NCI-H2081 (cell line): ENCODE results near the gene UBA1.

Experiments
- DNase-seq, 2 experiments: peaks; one replicate each; lab custom pipeline; 2025; lab: John Stamatoyannopoulos, UW

UBA1 gene

DNA sequence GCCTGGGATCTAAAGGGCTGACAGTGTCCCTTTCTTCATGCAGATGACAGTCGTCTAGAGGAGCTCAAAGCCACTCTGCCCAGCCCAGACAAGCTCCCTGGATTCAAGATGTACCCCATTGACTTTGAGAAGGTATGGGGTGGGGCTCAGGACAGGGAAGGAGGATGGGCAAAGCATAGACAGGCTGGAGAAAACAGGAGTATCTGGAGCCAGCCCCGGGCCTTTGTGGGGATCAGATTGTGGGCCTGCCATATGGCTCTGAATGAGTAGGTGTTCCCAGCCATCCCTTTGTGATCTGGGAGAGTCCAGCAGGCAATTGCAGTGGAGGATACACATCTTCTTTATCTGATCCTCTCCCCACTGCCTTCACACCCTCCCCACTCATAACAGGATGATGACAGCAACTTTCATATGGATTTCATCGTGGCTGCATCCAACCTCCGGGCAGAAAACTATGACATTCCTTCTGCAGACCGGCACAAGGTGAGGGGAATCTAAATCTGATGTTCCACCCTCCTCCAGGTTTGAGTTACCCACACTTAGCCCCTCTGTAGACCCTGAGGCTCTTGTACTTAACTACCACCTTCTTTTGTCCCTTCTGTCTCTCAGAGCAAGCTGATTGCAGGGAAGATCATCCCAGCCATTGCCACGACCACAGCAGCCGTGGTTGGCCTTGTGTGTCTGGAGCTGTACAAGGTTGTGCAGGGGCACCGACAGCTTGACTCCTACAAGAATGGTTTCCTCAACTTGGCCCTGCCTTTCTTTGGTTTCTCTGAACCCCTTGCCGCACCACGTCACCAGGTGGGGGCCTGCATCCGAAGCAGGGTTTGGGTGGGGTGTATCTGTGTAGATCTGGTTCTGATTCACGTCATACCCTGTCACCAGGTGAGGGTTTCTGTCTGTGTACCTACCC lies 19.0 kb downstream of the UBA1 start:
- no peak for DNase-seq

DNA sequence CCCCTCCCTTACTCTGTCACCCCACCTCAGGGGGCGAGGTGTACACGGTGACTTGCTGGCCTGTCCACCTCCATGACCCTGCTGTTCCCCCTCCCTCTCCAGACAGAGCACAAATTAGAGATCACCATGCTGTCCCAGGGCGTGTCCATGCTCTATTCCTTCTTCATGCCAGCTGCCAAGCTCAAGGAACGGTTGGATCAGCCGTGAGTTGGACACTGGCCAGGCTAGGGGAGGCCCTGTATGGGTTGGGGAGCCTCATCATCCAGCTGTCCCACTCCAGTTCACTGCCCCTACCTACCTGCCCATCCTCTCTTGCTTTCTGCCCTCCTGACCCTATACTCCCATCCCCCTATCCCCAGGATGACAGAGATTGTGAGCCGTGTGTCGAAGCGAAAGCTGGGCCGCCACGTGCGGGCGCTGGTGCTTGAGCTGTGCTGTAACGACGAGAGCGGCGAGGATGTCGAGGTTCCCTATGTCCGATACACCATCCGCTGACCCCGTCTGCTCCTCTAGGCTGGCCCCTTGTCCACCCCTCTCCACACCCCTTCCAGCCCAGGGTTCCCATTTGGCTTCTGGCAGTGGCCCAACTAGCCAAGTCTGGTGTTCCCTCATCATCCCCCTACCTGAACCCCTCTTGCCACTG lies 20.9 kb downstream of the UBA1 start:
- no peak for DNase-seq

DNA sequence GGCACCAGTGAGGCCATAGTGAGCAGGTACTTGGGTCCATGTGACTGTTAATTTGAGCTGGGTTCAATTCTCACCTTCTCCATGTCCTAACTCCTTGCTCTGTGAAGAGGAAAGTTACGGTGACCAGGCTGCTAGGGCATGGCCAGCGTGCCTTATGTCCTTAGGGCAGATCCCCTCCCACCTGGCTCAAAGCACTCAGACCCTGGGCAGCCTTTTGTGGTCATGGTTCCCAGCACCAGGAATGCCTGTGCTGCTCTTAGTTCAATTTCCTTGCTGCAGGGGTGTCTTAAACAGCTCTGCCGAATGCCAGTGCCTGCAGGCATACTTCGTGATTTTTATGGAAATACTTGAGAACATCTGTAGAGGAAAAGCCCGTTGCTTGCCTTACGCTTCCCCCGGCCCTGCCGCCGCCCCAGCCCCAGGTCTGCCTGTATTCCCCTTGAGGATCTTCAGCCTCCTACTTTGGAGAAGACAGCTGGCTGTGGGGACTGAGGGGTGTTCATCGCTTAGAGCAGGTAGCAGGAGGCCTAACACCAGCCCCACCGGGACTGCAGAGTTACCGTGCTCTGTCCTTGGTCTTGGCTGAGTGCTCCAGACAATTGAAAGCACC lies 21.8 kb downstream of the UBA1 start:
- no peak for DNase-seq

DNA sequence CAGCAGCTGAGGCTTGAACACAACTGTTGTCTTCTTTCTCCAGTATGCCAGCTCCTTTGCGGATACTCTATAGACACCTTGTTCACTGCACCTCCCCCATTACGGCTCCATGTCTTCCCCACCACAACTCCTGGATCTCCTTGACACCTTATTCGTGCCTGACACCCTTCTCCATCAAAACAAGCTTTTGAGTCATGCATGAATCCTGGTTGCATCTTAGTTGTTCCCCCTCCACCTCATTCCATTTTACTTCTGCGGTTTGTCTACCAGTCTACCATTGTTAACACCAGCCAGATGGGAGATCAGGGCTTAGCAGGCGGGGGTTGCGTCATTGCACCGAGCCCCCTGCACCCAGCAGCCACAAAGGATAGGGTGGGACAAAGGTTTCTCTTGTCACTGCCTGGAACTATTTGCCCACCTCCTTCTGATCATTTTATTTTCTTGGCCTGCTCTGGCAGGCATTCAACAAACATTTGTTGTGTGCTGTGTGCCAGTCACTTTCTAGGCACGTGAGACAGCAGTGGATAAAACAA lies 22.8 kb downstream of the UBA1 start:
- no peak for DNase-seq

DNA sequence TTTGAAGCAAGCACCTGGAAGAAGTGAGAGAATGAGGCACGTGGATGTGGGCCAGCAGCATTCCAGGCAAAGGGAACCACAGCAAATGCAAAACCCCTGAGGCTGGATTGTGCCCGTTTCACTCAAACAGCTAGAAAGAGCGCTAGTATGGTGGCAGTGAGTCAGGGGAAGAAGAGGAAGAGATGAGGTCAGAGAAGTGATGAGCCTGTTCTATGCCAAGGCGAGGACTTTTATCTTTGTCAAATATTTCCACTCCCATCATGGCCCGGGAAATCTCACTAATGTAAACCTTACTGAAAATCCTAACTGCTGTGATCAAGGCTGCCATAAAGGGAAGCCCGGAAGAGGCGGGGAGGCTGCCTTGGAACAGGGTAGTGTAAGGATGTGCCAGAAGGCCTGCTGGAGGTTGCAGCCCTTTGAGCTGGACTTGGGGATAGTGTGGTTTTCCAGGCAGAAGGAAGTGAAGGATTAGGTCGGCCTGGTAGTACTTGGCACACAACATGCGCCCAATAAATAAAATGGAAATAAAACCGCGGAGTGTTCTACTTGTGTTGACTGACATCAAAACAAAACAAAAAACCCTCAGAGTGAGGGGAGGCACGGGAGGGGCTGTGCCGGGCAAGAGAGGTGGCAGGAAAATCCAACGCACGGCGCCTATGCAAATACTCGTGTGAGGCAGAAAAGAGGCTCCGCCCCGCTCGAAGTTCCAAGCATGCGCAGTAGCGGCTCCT lies 23.7 kb downstream of the UBA1 start:
- peak; percentile 20 to 60 for DNase-seq

DNA sequence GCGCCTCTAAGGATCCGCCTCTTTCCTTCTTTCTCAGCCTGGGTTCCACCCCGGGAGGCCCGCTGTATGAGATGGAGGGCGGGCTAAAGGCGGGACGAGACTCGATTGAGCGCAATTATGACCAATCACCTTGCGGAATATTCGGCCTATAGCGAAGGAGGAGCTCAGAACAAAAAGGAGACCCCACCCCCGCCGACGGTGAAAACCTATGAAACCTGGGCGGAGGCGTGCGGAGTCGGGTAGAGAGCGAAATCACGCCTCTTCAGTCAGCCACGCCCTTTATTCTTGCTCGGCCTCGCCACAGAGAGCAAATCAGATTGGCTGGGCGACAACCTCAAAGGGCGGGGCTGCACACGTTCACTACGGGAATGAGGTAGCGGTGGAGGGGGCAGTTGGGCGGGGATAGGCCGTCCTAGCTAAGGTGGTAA lies 24.2 kb downstream of the UBA1 start:
- DNase-seq = peak; percentile 99

DNA sequence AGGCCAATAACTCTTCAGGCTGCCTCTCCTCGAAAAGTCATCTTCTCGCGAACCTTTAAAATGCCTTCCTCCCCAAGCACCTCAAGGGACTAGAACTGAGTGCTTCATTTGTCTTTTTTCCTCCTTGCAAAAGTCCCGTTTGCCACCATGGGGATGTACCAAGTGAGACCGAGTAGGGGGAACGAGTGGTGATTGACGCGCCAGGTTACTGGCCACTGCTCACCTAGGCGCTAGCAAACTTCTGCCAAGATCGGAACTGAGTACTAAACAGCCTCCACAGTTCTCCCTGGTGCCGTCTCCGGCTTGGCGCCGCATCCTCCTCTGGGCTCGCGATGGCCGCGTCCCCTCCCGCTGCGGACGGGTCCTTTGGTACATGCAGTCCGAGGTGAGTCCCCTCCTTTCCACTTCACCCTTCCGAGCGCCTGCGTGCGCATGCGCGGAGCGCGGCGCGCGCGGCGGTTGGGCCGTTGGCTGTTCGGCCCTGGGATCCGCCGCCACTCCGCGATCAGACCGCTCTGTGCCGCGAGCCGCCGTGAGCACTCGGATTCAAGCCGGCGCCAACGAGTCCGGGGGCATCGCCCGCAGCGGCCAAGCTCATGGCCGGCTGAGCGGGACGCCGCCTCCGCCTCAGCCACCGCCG lies 24.8 kb downstream of the UBA1 start, which contains the start of gene CDK16:
Gene CDK16, plus strand, starts transcription at position 402 of the 640 bp plus-strand sequence. CDS start 4,877 bp downstream, outside the sequence.
- peak; percentile 74 to 86 for DNase-seq

DNA sequence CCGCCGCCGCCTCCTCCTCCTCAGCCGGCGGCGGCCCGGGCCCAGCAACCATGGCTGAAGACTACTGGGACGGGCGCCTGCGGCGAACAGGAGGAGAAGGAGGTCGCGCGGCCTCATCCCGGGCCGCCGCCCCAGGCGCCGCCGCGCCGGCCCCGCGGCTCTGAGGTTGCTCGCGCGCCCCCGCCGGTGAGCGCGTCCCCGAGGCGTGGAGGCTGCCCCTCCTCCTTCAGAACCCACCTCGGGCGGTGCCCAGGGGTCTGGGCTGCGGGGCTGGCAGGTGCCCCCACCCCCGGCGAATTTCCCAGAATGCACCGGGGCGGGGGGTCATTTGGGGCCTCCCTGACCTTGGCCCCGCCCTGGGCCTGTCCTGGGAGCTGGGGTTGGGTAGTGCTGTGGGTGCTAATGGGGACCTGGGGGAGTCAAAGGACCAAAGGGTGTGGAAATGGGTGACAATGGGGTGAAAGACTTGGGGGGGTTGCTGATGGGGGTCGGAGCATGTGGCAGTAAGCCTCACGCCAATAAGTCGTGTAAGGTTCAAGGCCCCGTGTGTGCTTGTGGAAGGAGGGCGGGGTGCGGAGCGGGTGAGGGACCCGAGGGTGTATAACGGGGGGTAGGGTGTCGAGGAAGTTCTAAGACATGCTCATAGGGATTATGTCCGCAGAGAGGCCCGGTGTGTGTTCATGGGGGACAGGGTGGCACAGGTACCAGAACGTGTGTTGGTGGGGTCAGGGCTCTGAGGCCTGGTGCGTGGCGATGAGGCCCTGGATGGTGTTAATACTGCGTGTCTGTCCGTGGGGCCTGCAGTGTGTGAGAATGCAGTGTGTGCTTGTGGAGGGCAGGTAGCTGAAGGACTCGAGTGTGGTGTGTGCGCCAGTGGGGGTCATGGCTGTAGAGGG lies 25.5 kb downstream of the UBA1 start:
- peak in 1 of 2 experiments; percentile 15 for DNase-seq

DNA sequence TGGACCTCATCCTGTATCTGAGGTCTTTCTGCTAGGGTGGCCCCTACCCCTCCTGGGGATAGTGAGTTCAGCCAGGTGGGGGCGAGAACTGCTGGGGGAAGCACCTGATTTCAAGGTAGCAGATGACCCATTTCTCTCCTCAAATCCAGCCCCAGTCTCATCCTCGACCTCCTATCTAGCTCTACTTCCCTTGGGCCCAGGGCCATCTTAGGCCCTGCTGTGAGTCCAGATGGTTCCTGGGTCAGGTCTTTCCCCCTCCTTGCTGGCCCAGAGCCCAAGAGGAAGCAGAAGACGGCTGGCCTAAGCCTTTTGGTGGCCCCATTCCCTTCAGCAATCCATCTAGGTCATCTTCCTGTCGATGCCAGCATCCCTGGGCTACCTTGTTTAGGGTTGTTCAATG lies 28.1 kb downstream of the UBA1 start:
- no peak for DNase-seq

DNA sequence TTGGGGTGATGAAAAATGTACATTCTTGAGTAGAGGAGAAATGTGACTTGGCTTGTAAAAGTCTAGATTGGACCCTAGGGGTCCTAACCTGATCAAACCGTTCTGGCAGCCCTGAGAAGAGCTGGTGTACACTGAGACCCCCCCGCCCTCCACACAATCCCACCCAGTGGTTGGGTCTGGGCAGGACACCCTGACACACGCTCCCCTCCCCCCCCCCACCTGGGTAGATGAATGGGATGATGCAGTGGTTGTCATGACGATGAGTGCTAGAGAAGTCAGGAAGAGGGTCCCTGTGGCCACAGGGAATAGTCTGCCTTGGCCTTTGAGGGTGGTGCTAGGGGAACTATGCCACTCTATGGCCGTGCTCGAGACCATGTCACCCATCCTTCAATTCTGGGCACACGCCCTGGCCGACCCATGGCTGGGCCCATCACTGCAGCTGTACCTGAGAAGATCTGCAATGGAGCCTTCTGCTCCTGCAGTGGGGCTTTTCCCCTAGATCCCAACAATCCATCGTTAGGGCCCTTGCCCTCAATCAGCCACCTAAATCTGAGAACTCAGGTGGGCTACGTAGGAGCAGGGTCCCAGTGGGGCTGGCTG lies 29.2 kb downstream of the UBA1 start:
- DNase-seq = no peak

DNA sequence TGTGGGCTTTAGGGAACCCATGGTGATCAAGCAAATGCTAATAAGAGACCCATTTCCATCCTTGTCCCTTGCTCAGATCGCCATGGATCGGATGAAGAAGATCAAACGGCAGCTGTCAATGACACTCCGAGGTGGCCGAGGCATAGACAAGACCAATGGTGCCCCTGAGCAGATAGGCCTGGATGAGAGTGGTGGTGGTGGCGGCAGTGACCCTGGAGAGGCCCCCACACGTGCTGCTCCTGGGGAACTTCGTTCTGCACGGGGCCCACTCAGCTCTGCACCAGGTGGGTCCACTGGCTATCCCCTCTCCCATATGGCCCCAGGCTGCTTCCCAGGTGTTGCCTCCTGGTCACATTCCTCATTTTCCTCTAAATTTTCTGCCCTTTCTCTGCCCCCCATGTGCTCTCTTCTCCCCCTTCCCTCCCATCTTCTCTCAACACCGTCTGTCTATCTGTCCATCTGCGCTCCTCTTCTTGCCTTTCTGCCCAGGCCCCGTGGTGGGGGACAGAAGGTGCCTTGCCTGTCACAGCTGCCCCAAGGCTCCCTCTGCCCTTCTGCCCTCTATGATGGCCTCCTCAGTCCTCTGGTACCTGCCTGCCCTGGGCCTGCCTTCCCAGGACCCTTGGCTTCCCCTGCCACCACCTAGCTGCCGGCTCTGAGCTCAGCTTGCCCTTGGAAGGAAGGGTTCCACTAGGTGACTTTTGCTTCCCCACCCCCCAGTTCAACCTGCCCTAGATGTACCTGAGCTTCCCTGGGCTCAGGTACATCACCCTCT lies 30.0 kb downstream of the UBA1 start:
- no peak for DNase-seq

DNA sequence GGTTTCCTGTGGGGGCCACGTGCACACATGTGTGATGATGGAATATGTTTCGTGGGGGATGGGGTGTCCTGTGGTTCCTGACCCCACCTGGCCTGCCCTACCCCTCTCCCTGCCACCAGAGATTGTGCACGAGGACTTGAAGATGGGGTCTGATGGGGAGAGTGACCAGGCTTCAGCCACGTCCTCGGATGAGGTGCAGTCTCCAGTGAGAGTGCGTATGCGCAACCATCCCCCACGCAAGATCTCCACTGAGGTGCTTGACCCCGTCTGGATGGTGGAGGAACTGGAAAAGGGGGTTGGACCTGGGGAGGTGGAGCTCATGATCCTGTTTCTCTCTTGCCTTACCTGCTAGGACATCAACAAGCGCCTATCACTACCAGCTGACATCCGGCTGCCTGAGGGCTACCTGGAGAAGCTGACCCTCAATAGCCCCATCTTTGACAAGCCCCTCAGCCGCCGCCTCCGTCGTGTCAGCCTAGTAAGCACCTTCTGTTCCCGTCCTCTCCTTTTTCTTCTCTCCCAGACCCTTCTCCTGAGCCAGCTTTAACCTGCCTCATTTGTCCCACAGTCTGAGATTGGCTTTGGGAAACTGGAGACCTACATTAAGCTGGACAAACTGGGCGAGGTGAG lies 30.8 kb downstream of the UBA1 start:
- no peak for DNase-seq

DNA sequence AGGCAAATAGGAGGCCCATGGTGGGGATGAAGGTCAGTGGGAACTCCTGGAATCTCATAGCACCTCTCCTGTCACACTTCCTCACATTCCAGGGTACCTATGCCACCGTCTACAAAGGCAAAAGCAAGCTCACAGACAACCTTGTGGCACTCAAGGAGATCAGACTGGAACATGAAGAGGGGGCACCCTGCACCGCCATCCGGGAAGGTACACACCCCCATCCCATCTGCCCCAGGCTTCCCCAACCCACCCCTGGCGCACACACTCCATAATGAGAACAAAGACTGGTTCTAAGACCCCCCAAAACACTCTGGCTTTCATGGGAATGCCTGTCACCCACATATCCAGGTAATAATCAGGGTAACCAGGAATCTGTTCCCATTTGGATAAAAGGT lies 31.3 kb downstream of the UBA1 start:
- DNase-seq = no peak

DNA sequence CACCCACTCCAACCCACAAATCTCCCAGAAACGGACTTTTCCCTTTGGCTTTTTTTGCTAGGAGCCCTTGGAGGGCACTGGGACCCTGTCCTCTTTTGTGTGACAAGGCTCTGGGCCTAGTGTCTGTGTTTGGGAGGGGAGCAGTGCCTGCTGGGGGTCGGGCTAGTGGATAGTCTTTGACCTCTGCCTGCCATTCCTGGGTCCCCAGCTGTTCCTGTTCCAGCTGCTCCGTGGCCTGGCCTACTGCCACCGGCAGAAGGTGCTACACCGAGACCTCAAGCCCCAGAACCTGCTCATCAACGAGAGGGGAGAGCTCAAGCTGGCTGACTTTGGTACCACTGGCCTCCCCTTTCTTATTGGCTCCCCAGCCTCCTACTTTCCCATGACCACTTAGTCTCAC lies 32.4 kb downstream of the UBA1 start:
- DNase-seq = no peak

DNA sequence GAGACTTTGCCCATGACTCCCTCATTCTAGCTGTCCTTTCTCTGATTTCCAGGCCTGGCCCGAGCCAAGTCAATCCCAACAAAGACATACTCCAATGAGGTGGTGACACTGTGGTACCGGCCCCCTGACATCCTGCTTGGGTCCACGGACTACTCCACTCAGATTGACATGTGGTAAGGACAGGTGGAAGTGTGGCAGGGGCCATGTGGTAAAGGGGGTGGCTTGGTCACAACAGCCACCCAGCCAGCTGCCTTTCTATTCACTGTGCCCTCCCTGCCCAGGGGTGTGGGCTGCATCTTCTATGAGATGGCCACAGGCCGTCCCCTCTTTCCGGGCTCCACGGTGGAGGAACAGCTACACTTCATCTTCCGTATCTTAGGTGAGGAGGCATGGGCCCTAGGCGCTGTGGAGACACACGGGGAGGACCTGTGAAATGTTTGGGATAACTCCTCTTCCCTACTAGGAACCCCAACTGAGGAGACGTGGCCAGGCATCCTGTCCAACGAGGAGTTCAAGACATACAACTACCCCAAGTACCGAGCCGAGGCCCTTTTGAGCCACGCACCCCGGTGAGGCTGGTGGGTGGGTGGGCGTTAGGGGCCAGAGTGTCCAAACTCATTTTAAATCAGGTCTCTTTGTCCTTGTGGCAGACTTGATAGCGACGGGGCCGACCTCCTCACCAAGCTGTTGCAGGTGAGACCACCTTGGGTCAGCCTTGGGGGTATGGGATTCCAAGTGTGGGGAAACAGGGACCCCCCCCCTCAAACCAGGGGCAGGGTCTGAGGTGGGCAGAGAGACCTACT lies 33.1 kb downstream of the UBA1 start:
- no peak for DNase-seq

DNA sequence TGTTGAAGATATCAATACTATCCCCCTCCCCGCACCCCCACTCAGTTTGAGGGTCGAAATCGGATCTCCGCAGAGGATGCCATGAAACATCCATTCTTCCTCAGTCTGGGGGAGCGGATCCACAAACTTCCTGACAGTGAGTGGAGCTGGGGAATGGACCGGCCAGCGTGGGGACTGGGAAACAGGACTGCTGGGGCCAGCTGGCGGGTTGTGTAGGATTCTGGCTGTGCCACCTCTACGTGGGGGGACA lies 33.6 kb downstream of the UBA1 start:
- DNase-seq = no peak

DNA sequence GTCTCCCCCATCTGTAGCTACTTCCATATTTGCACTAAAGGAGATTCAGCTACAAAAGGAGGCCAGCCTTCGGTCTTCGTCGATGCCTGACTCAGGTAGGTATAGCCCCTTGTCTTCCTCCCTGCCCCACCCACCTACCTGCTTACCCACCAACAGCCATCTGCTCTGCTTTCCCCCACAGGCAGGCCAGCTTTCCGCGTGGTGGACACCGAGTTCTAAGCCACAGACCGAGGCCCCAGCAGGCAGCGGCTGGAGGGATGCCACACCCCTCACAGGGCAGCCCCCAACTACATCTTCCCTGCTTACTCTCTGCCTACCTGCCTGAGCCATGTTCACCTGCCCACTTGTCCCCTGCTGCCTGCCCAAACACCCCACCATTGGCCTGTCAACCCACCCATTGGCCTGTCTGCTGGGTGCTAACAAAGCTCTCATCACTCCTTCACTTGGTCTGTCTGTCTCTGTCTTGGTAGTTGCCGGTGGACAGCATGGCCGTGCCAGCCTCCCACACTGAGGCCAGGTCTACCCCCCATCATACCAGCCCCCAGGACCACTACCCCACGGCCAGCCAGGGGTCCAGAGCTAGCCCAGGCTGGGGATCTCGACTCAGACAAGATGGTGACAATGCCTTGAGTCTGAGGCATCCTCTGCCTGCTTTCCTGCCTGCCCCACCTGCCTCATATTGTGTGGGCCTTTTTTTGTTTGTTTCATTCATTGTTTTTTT lies 35.1 kb downstream of the UBA1 start:
- no peak for DNase-seq
